HCT116 (cell line): ENCODE results near the gene CDK14. TPM values are rescaled to one million over a fixed set of nuclear protein-coding genes. Genes with fewer than 3 reads are reported as not detected.

Source experiments
- ATAC-seq: fragments of 200-7000 bp; cut with Tn5 transposase; 2 replicates; pipeline ENCODE4 v1.9.1; 2020; ENCODE audit warnings: mild to moderate bottlenecking, moderate library complexity
- BruUV-seq: library from RNA; stranded (reverse); fragments of 400-500 nt; replicated peaks from 2 replicates; lab custom pipeline; 2021; lab: Mats Ljungman, UMichigan
- CTCF ChIA-PET: fragments of 300-600 bp; sonication (Branson Sonifier 250); formaldehyde crosslinking; loops from one replicate; lab custom pipeline; 2021; ENCODE audit warnings: antibody characterized with exemption; lab: Charles Lee
- POLR2A ChIA-PET: fragments of 300-600, 350-600 bp; sonication (Branson Sonifier 250); formaldehyde crosslinking; loops from one replicate; lab custom pipeline; 2021; ENCODE audit warnings: antibody characterized with exemption; lab: Charles Lee
- RAD21 ChIA-PET, 2 experiments: fragments of 300-600 bp; sonication (Branson Sonifier 250); formaldehyde crosslinking; loops; one replicate each; lab custom pipeline; 2023; ENCODE audit warnings: low total read pairs in 2 of 2; ENCODE audit not compliant: uncharacterized antibody in 2 of 2, unreplicated experiment in 2 of 2, low non-redundant PET in 1 of 2; lab: Charles Lee
- DNase-seq: peaks from one replicate; pipeline ENCODE4 v3.0.0-alpha.2; 2010; ENCODE audit warnings: low read depth, low spot score
- H2AFZ ChIP-seq: fragments of 200-600 bp; shearing (Covaris generic), sonication (generic); 2 replicates; pipeline ENCODE4 v1.6.1; 2017; ENCODE audit warnings: low read depth, mixed run types, mixed read lengths, antibody characterized with exemption, low read length; ENCODE audit not compliant: poor library complexity, severe bottlenecking
- H3K27ac ChIP-seq: 2 replicates; pipeline ENCODE4 v1.5.1; 2012; ENCODE audit warnings: low read depth, low read length
- H3K27me3 ChIP-seq: fragments of 200-600 bp; sonication (generic); 2 replicates; pipeline ENCODE4 v1.6.1; 2016; ENCODE audit warnings: mixed run types, low read length, mixed read lengths; ENCODE audit not compliant: insufficient read depth
- H3K36me3 ChIP-seq, 2 experiments: fragments of 200-500 bp in 1 of 2; fragments of 200-600 bp in 1 of 2; sonication (Bioruptor generic) in 1 of 2; sonication (generic) in 1 of 2; 2 replicates each; pipeline versions ENCODE4 v1.5.1 to v1.6.1; 2014 to 2016; ENCODE audit warnings: low read length in 2 of 2, inconsistent platforms in 1 of 2, mixed read lengths in 1 of 2, mixed run types in 1 of 2; ENCODE audit not compliant: insufficient read depth in 2 of 2, control insufficient read depth in 1 of 2
- H3K4me1 ChIP-seq, 2 experiments: fragments of 200-600 bp in 1 of 2; sonication (generic) in 1 of 2; 2 replicates each; pipeline versions ENCODE4 v1.5.1 to v1.6.1; 2012 to 2017; ENCODE audit warnings: low read length in 2 of 2, inconsistent platforms in 1 of 2, mild to moderate bottlenecking in 1 of 2, mixed read lengths in 1 of 2, mixed run types in 1 of 2, moderate library complexity in 1 of 2; ENCODE audit not compliant: insufficient read depth in 2 of 2, control insufficient read depth in 1 of 2
- H3K4me2 ChIP-seq: fragments of 200-600 bp; sonication (generic); 2 replicates; pipeline ENCODE4 v1.6.1; 2017; ENCODE audit warnings: mixed run types, low read length, mixed read lengths
- H3K4me3 ChIP-seq, 2 experiments: fragments of 200-600 bp in 1 of 2; sonication (generic) in 1 of 2; replicated peaks in 1 of 2; 2 replicates each; pipeline ENCODE4 v1.5.1; 2011 to 2016; ENCODE audit warnings: low read length in 2 of 2, control low read depth in 1 of 2, low read depth in 1 of 2, mild to moderate bottlenecking in 1 of 2, mixed read lengths in 1 of 2, mixed run types in 1 of 2
- H3K79me2 ChIP-seq: fragments of 200-600 bp; sonication (generic); 2 replicates; pipeline ENCODE4 v1.6.1; 2017; ENCODE audit warnings: mild to moderate bottlenecking, mixed run types, low read length, moderate library complexity, mixed read lengths; ENCODE audit not compliant: insufficient read depth
- H3K9ac ChIP-seq: fragments of 200-600 bp; sonication (generic); 2 replicates; pipeline ENCODE4 v1.6.1; 2016; ENCODE audit warnings: low read length, mixed read lengths
- H3K9me2 ChIP-seq: fragments of 200-600 bp; sonication (generic), shearing (Covaris generic); 2 replicates; pipeline ENCODE4 v1.6.1; 2017; ENCODE audit warnings: mixed run types, mild to moderate bottlenecking, moderate library complexity; ENCODE audit not compliant: insufficient read depth
- H3K9me3 ChIP-seq, 2 experiments: fragments of 200-500 bp in 1 of 2; fragments of 200-600 bp in 1 of 2; sonication (Bioruptor generic) in 1 of 2; sonication (generic) in 1 of 2; 2 replicates each; pipeline ENCODE4 v1.6.1; 2014 to 2017; ENCODE audit warnings: low read length in 2 of 2, mixed read lengths in 2 of 2, inconsistent platforms in 1 of 2, low read depth in 1 of 2, mild to moderate bottlenecking in 1 of 2, mixed run types in 1 of 2, moderate library complexity in 1 of 2; ENCODE audit not compliant: control insufficient read depth in 1 of 2, insufficient read depth in 1 of 2
- H4K20me1 ChIP-seq: fragments of 200-600 bp; sonication (generic), shearing (Covaris generic); 2 replicates; pipeline ENCODE4 v1.6.1; 2017; ENCODE audit warnings: mixed run types, mild to moderate bottlenecking, moderate library complexity; ENCODE audit not compliant: insufficient read depth
- CBX3 ChIP-seq: IDR thresholded peaks from 2 replicates; pipeline ENCODE4 v1.6.1; 2012; ENCODE audit warnings: low read depth
- CEBPB ChIP-seq: IDR thresholded peaks from 2 replicates; pipeline ENCODE4 v1.6.1; 2012; ENCODE audit warnings: low read depth
- ELF1 ChIP-seq: IDR thresholded peaks from 2 replicates; pipeline ENCODE4 v1.6.1; 2012; ENCODE audit warnings: low read depth, borderline replicate concordance
- EZH2 ChIP-seq: fragments of 200-600 bp; sonication (generic); IDR thresholded peaks from 2 replicates; pipeline ENCODE4 v1.6.1; 2017; ENCODE audit warnings: antibody characterized with exemption, mixed run types
- EZH2phosphoT487 ChIP-seq: fragments of 200-600 bp; IDR thresholded peaks from 2 replicates; pipeline ENCODE4 v1.6.1; 2018; ENCODE audit warnings: antibody characterized with exemption, borderline replicate concordance
- JUND ChIP-seq: IDR thresholded peaks from 2 replicates; pipeline ENCODE4 v1.6.1; 2012
- POLR2A ChIP-seq: IDR thresholded peaks from 2 replicates; pipeline ENCODE4 v1.7.0; 2011; ENCODE audit warnings: borderline replicate concordance; ENCODE audit not compliant: insufficient read depth, insufficient read length; ENCODE audit errors: extremely low read depth
- RAD21 ChIP-seq: IDR thresholded peaks from 2 replicates; pipeline ENCODE4 v1.6.1; 2012; ENCODE audit warnings: low read depth, mild to moderate bottlenecking
- SIN3A ChIP-seq: IDR thresholded peaks from 2 replicates; pipeline ENCODE4 v1.6.1; 2012; ENCODE audit warnings: low read depth
- SP1 ChIP-seq: IDR thresholded peaks from 2 replicates; pipeline ENCODE4 v1.6.1; 2012; ENCODE audit warnings: low read depth
- SRF ChIP-seq: IDR thresholded peaks from 2 replicates; pipeline ENCODE4 v1.6.1; 2012; ENCODE audit warnings: low read depth
- YY1 ChIP-seq: IDR thresholded peaks from 2 replicates; pipeline ENCODE4 v1.6.1; 2011; ENCODE audit warnings: low read length, low read depth, moderate library complexity, mild to moderate bottlenecking; ENCODE audit not compliant: insufficient replicate concordance; ENCODE audit errors: extremely low read depth
- ZFX ChIP-seq: fragments of 450-650 bp; IDR thresholded peaks from 2 replicates; pipeline ENCODE4 v1.6.1; 2017
- ZNF274 ChIP-seq: fragments of 200-500 bp; sonication (Bioruptor generic); IDR thresholded peaks from 2 replicates; pipeline ENCODE4 v1.6.1; 2014; ENCODE audit warnings: mild to moderate bottlenecking, low read depth, low read length, inconsistent platforms
- intact Hi-C: fragments of 100-400 bp; cut with micrococcal nuclease; formaldehyde crosslinking; loops from 2 replicates; pipeline ENCODE4 v1.10.0; 2022
- total RNA-seq: library from RNA; stranded (reverse); gene quantifications from one replicate; pipeline ENCODE4 v1.2.1, GENCODE V29; 2021; ENCODE audit not compliant: unreplicated experiment
- TF ChIP-seq, protein P1 (sequence below): IDR thresholded peaks from 2 replicates; pipeline ENCODE4 v1.6.1; 2012
- TF ChIP-seq, protein P2 (sequence below): IDR thresholded peaks from 2 replicates; pipeline ENCODE4 v1.6.1; 2011; ENCODE audit warnings: mild to moderate bottlenecking, low read length, moderate library complexity; ENCODE audit not compliant: insufficient replicate concordance; ENCODE audit errors: extremely low read depth
- TF ChIP-seq, protein P3 (sequence below), 3 experiments: fragments of 200-600 bp in 1 of 3; sonication (generic) in 1 of 3; IDR thresholded peaks in 2 of 3; conservative IDR thresholded peaks in 1 of 3; 2 replicates each; pipeline ENCODE4 v1.5.1; 2012 to 2017; ENCODE audit warnings: low read depth in 2 of 3, low read length in 2 of 3, antibody characterized with exemption in 1 of 3, borderline replicate concordance in 1 of 3, control low read depth in 1 of 3, mild to moderate bottlenecking in 1 of 3, mixed read lengths in 1 of 3, mixed run types in 1 of 3, moderate library complexity in 1 of 3; ENCODE audit not compliant: insufficient read depth in 1 of 3

Gene CDK14
- total RNA-seq, 1 experiment from 2014 or later = 10.2 TPM

DNA sequence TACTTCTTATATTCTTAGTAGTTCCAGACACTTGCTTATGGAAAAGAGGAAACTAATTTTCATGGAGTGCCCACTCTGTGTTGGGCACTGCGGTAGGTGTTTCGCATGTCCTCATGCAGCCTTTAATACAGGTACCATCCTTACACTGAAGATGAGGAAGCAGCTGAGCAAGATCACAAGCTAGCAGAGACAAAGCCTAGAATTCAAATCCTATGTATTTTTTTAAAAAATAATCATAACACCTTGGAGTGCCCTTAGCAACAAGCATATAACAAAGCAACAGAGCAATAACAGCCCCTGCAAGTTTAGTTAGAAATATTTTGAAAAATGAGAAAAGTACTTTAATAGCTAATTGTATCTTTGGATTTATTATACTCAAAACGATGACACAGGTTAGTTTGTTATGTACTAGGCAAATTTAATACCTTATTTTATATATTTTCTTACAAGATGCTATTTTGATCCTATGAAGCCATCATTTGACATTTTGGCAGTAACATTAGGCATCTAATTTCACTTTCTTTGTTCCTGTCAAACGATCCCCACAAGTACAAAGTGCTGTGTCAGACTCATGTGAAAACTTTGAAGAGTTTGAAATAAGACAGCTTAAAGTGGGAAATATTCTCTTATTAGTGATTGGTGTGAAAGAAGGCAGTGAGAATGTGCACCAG, 245.8 kb downstream of the CDK14 start:
- Histone ChIP-seq H3K9me2 (no peaks in the 10 kb centered on the region), H3K4me3 (no peak overlapping the region), H3K4me1 (no peaks in the 10 kb centered on the region), H4K20me1 (no peaks in the 10 kb centered on the region), H3K9ac (no peak overlapping the region), H3K27me3 (no peaks in the 10 kb centered on the region), H3K79me2 (no peaks in the 10 kb centered on the region), H3K9me3 (no peaks in the 10 kb centered on the region), H3K36me3 (no peaks in the 10 kb centered on the region), H2AFZ (no peak overlapping the region), H3K4me2 (no peak overlapping the region), H3K27ac (no peak overlapping the region)
- ATAC-seq = no peak
- CTCF ChIA-PET = no interaction called here
- BruUV-seq = no TSS peak
- no peak for DNase-seq
- intact Hi-C loops = no loop called here
- no peak for TF ChIP-seq EZH2phosphoT487
- TF ChIP-seq, protein P1, sequence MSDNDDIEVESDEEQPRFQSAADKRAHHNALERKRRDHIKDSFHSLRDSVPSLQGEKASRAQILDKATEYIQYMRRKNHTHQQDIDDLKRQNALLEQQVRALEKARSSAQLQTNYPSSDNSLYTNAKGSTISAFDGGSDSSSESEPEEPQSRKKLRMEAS = no peak
- no peak for TF ChIP-seq YY1
- TF ChIP-seq RAD21 = no peak
- no peak for TF ChIP-seq SIN3A
- no peak for TF ChIP-seq ZNF274
- no peak for TF ChIP-seq JUND
- no peak for TF ChIP-seq EZH2
- TF ChIP-seq SP1 = no peak
- TF ChIP-seq, protein P2, sequence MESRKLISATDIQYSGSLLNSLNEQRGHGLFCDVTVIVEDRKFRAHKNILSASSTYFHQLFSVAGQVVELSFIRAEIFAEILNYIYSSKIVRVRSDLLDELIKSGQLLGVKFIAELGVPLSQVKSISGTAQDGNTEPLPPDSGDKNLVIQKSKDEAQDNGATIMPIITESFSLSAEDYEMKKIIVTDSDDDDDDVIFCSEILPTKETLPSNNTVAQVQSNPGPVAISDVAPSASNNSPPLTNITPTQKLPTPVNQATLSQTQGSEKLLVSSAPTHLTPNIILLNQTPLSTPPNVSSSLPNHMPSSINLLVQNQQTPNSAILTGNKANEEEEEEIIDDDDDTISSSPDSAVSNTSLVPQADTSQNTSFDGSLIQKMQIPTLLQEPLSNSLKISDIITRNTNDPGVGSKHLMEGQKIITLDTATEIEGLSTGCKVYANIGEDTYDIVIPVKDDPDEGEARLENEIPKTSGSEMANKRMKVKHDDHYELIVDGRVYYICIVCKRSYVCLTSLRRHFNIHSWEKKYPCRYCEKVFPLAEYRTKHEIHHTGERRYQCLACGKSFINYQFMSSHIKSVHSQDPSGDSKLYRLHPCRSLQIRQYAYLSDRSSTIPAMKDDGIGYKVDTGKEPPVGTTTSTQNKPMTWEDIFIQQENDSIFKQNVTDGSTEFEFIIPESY = no peak
- no peak for TF ChIP-seq POLR2A
- no peak for TF ChIP-seq SRF
- TF ChIP-seq CEBPB = no peak
- no peak for TF ChIP-seq CBX3
- TF ChIP-seq, protein P3, sequence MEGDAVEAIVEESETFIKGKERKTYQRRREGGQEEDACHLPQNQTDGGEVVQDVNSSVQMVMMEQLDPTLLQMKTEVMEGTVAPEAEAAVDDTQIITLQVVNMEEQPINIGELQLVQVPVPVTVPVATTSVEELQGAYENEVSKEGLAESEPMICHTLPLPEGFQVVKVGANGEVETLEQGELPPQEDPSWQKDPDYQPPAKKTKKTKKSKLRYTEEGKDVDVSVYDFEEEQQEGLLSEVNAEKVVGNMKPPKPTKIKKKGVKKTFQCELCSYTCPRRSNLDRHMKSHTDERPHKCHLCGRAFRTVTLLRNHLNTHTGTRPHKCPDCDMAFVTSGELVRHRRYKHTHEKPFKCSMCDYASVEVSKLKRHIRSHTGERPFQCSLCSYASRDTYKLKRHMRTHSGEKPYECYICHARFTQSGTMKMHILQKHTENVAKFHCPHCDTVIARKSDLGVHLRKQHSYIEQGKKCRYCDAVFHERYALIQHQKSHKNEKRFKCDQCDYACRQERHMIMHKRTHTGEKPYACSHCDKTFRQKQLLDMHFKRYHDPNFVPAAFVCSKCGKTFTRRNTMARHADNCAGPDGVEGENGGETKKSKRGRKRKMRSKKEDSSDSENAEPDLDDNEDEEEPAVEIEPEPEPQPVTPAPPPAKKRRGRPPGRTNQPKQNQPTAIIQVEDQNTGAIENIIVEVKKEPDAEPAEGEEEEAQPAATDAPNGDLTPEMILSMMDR (IDR thresholded peaks at IDR 0.05 in 2 of 3, conservative IDR thresholded peaks at IDR 0.05 in 1 of 3; ENCODE audit: borderline replicate concordance in 1 of 3, insufficient read depth in 1 of 3, low read depth in 2 of 3, low read length in 2 of 3) = no peak
- no peak for TF ChIP-seq ZFX
- no peak for TF ChIP-seq ELF1
- RAD21 ChIA-PET = no interaction called here
- POLR2A ChIA-PET = no interaction called here
